DOHH2 (cell line): Measurements from ENCODE around the gene MEA1.

Experiments used
- H3F3A ChIP-seq: fragments of 200-600 bp; sonication (generic), shearing (Covaris generic); 2 replicates; pipeline ENCODE4 v1.6.0; 2016; ENCODE audit warnings: antibody characterized with exemption, mild to moderate bottlenecking; ENCODE audit not compliant: control insufficient read depth, insufficient read depth
- H3K27ac ChIP-seq: fragments of 200-600 bp; sonication (generic); 2 replicates; pipeline ENCODE4 v1.5.1; 2014; ENCODE audit warnings: low read depth, mild to moderate bottlenecking, low read length, moderate library complexity
- H3K27me3 ChIP-seq: fragments of 200-600 bp; sonication (generic); 2 replicates; pipeline ENCODE4 v1.6.1; 2014; ENCODE audit warnings: mild to moderate bottlenecking, low read length, mixed read lengths; ENCODE audit not compliant: control insufficient read depth
- H3K36me3 ChIP-seq: fragments of 200-600 bp; sonication (generic); 2 replicates; pipeline ENCODE4 v1.6.1; 2014; ENCODE audit warnings: mild to moderate bottlenecking, low read length, moderate library complexity, mixed read lengths; ENCODE audit not compliant: control insufficient read depth
- H3K4me1 ChIP-seq: fragments of 200-600 bp; sonication (generic); 2 replicates; pipeline ENCODE4 v1.6.1; 2014; ENCODE audit warnings: mild to moderate bottlenecking, low read length, mixed read lengths; ENCODE audit not compliant: control insufficient read depth
- H3K4me2 ChIP-seq: fragments of 200-600 bp; sonication (generic); 2 replicates; pipeline ENCODE4 v1.6.0; 2014; ENCODE audit warnings: mild to moderate bottlenecking, low read length, moderate library complexity
- H3K4me3 ChIP-seq: fragments of 200-600 bp; sonication (generic); 2 replicates; pipeline ENCODE4 v1.5.1; 2014; ENCODE audit warnings: mild to moderate bottlenecking, low read length, mixed read lengths
- H3K79me2 ChIP-seq: fragments of 200-600 bp; sonication (generic); 2 replicates; pipeline ENCODE4 v1.6.1; 2014; ENCODE audit warnings: mild to moderate bottlenecking, low read length, mixed read lengths; ENCODE audit not compliant: control insufficient read depth
- H3K9me2 ChIP-seq: fragments of 200-600 bp; sonication (generic); replicated peaks from 2 replicates; pipeline ENCODE4 v1.6.1; 2014; ENCODE audit warnings: mild to moderate bottlenecking, low read length, mixed read lengths; ENCODE audit not compliant: control insufficient read depth
- H3K9me3 ChIP-seq: fragments of 200-600 bp; sonication (generic); 2 replicates; pipeline ENCODE4 v1.6.1; 2014; ENCODE audit warnings: antibody characterized with exemption, low read length, mixed read lengths; ENCODE audit not compliant: control insufficient read depth, insufficient read depth
- H4K20me1 ChIP-seq: fragments of 200-600 bp; sonication (generic); 2 replicates; pipeline ENCODE4 v1.6.0; 2014; ENCODE audit warnings: low read depth, mild to moderate bottlenecking, antibody characterized with exemption, low read length, moderate library complexity; ENCODE audit not compliant: control insufficient read depth, insufficient read depth
- EZH2phosphoT487 ChIP-seq: fragments of 200-600 bp; sonication (generic); IDR thresholded peaks from 2 replicates; pipeline ENCODE4 v1.6.1; 2017; ENCODE audit warnings: borderline replicate concordance, mild to moderate bottlenecking, antibody characterized with exemption, low read length, moderate library complexity, mixed read lengths
- TF ChIP-seq, protein P1 (sequence below): fragments of 200-600 bp; sonication (generic); IDR thresholded peaks from one replicate; pipeline ENCODE4 v1.5.1; 2014; ENCODE audit warnings: antibody characterized with exemption, mild to moderate bottlenecking, low read depth, low read length; ENCODE audit not compliant: poor library complexity, severe bottlenecking

Gene MEA1

DNA sequence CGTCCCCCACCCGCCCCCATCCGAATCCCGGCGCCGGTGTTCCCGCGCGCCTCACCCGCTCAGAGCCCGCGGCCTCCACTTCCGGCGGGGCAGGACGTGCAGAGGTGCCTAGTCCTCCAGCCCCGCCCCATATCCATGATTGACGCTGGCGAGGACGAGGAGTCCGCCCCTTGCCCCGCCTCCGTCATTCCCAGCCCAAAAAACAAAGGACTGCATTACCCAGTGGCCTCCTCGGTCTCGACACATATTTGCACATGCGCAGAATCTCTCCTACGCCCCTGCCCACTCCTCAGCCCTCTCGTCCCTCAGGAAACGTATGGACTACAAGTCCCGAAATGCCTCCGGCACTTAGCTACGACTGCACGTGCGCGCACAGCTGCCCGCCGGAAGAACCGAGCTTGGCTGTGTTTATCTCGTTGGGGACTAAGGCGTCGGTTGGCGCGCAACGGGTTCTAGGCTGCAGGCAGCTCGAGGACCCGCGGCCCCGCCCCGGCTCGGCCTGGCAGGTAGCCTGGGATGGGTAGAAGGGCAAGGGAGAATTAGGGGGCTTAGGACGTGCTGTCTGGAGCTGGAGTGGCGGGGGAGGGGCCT, at the start of gene MEA1, which contains the start of gene KLHDC3:
Gene MEA1 (minus strand): TSS at position 104 of the 591 bp plus-strand sequence. CDS start 133 bp downstream, outside the sequence.
Gene KLHDC3 (plus strand): TSS at position 407 of the 591 bp plus-strand sequence. CDS start 2,944 bp downstream, outside the sequence.
- Histone ChIP-seq H3K4me3 (peak within 1 kb of the TSS; percentile 90), H4K20me1 (no peaks in the 10 kb centered on the region), H3K36me3 (peaks cover 62% of the 10 kb centered on the region), H3K27me3 (no peaks in the 10 kb centered on the region), H3K9me2 (no peaks in the 10 kb centered on the region), H3K79me2 (peaks cover 50% of the 10 kb centered on the region), H3K9me3 (no peaks in the 10 kb centered on the region), H3F3A (peaks cover 2% of the 10 kb centered on the region; the same call in 1 of the 2 replicates), H3K4me2 (peak within 1 kb of the TSS; percentile 92), H3K4me1 (peaks cover 32% of the 10 kb centered on the region), H3K27ac (peak within 1 kb of the TSS; percentile 37)
- TF ChIP-seq, protein P1, sequence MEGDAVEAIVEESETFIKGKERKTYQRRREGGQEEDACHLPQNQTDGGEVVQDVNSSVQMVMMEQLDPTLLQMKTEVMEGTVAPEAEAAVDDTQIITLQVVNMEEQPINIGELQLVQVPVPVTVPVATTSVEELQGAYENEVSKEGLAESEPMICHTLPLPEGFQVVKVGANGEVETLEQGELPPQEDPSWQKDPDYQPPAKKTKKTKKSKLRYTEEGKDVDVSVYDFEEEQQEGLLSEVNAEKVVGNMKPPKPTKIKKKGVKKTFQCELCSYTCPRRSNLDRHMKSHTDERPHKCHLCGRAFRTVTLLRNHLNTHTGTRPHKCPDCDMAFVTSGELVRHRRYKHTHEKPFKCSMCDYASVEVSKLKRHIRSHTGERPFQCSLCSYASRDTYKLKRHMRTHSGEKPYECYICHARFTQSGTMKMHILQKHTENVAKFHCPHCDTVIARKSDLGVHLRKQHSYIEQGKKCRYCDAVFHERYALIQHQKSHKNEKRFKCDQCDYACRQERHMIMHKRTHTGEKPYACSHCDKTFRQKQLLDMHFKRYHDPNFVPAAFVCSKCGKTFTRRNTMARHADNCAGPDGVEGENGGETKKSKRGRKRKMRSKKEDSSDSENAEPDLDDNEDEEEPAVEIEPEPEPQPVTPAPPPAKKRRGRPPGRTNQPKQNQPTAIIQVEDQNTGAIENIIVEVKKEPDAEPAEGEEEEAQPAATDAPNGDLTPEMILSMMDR = no peak

DNA sequence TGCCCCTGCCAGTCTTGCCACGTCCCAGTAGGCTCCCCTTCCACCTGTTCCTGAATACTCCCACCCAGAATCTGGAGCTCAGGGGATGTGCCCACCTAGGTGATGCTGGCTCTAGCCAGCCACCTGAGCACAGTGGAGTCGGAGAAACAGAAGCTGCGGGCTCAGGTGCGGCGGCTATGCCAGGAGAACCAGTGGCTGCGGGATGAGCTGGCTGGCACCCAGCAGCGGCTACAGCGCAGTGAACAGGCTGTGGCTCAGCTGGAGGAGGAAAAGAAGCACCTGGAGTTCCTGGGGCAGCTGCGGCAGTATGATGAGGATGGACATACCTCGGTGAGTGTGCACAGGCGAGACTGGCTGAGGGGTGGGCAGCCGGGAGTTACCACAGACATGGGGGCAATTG, 49.1 kb upstream of the MEA1 start:
- Histone ChIP-seq H3K4me2 (no peak overlapping the region), H3K27ac (no peak overlapping the region), H3K27me3 (no peaks in the 10 kb centered on the region), H3K79me2 (peaks cover 14% of the 10 kb centered on the region), H3K4me3 (no peak overlapping the region), H3K36me3 (peaks cover 6% of the 10 kb centered on the region), H3K9me3 (no peaks in the 10 kb centered on the region), H3K4me1 (peaks cover 16% of the 10 kb centered on the region), H3K9me2 (no peaks in the 10 kb centered on the region), H4K20me1 (no peaks in the 10 kb centered on the region), H3F3A (no peaks in the 10 kb centered on the region)
- TF ChIP-seq, protein P1 = no peak
- no peak for TF ChIP-seq EZH2phosphoT487

DNA sequence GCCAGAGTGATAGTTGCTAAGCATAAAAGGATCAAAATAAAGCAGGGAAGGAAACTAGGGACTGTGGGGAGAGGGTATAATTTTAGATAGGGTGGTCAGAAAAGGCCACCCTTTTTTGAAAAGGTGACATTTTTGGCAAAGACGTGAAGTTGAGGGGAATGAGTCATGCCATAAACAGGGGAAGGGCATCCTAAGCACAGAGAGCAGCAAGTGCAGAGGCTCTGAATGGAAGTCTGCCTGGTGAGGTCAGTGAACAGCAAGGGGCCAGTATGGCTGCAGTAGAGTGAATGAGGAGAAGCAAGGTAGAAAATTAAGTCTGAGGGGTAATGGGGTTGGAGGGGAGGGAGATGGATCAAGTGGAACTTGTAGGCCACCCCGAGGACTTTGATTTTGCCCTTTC, 48.1 kb upstream of the MEA1 start:
- Histone ChIP-seq H3K4me2 (no peak overlapping the region), H3K9me3 (no peaks in the 10 kb centered on the region), H4K20me1 (no peaks in the 10 kb centered on the region), H3K79me2 (peaks cover 18% of the 10 kb centered on the region), H3K27me3 (no peaks in the 10 kb centered on the region), H3K4me1 (peaks cover 17% of the 10 kb centered on the region), H3K4me3 (no peak overlapping the region), H3F3A (no peaks in the 10 kb centered on the region), H3K27ac (no peak overlapping the region), H3K36me3 (peaks cover 10% of the 10 kb centered on the region), H3K9me2 (no peaks in the 10 kb centered on the region)
- TF ChIP-seq EZH2phosphoT487 = no peak
- TF ChIP-seq, protein P1 = no peak
